ENCODE results near the gene LSM5.

Gene LSM5

GRCh38 chr7:32533276-32534029, 43.3 kb upstream of the LSM5 start:
- Histone ChIP-seq H3K36me3 (ENCODE audit: low read length) (no peaks in the 10 kb centered on the region; the same call in 1 of the 2 replicates), H3K4me3 (ENCODE audit: insufficient read depth, low read length, poor library complexity, severe bottlenecking) (no peak overlapping the region), H3K4me2 (ENCODE audit: low read depth, low read length, poor library complexity, severe bottlenecking) (no peak overlapping the region), H3K27me3 (ENCODE audit: low read length) (no peaks in the 10 kb centered on the region), H3K9me3 (ENCODE audit: insufficient read depth, low read length) (no peaks in the 10 kb centered on the region), H3K9ac (ENCODE audit: low read length) (no peak overlapping the region), H3K9me2 (replicated peaks; ENCODE audit: insufficient read depth, low read length) (no peaks in the 10 kb centered on the region), H3K27ac (ENCODE audit: low read depth, low read length) (no peak overlapping the region), H3F3A (ENCODE audit: insufficient read depth) (no peaks in the 10 kb centered on the region), H2AFZ (ENCODE audit: low read depth, low read length, severe bottlenecking) (no peak overlapping the region), H3K79me2 (ENCODE audit: insufficient read depth, low read length) (peaks cover 68% of the 10 kb centered on the region), H4K20me1 (ENCODE audit: low read depth, low read length) (0 out of 2 replicates have a peak, but pooled peaks cover 4% of the 10 kb centered on the region)
- TF ChIP-seq EZH2phosphoT487 (conservative IDR thresholded peaks at IDR 0.05; ENCODE audit: low read length) = no peak
- TF ChIP-seq, protein P1, sequence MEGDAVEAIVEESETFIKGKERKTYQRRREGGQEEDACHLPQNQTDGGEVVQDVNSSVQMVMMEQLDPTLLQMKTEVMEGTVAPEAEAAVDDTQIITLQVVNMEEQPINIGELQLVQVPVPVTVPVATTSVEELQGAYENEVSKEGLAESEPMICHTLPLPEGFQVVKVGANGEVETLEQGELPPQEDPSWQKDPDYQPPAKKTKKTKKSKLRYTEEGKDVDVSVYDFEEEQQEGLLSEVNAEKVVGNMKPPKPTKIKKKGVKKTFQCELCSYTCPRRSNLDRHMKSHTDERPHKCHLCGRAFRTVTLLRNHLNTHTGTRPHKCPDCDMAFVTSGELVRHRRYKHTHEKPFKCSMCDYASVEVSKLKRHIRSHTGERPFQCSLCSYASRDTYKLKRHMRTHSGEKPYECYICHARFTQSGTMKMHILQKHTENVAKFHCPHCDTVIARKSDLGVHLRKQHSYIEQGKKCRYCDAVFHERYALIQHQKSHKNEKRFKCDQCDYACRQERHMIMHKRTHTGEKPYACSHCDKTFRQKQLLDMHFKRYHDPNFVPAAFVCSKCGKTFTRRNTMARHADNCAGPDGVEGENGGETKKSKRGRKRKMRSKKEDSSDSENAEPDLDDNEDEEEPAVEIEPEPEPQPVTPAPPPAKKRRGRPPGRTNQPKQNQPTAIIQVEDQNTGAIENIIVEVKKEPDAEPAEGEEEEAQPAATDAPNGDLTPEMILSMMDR (IDR thresholded peaks at IDR 0.05; ENCODE audit: insufficient read depth, low read length, poor library complexity, severe bottlenecking) = no peak

GRCh38 chr7:32532716-32533115, 42.5 kb upstream of the LSM5 start:
- H2AFZ ChIP-seq (ENCODE audit: low read depth, low read length, severe bottlenecking) = no peak overlapping the region
- no peaks in the 10 kb centered on the region for H3K9me3 ChIP-seq (ENCODE audit: insufficient read depth, low read length)
- no peak overlapping the region for H3K9ac ChIP-seq (ENCODE audit: low read length)
- H3K36me3 ChIP-seq (ENCODE audit: low read length) = no peaks in the 10 kb centered on the region; the same call in 1 of the 2 replicates
- no peak overlapping the region for H3K27ac ChIP-seq (ENCODE audit: low read depth, low read length)
- H4K20me1 ChIP-seq (ENCODE audit: low read depth, low read length) = 0 out of 2 replicates have a peak, but pooled peaks cover 4% of the 10 kb centered on the region
- H3K4me2 ChIP-seq (ENCODE audit: low read depth, low read length, poor library complexity, severe bottlenecking) = no peak overlapping the region
- H3K79me2 ChIP-seq (ENCODE audit: insufficient read depth, low read length) = peaks cover 68% of the 10 kb centered on the region
- H3K4me3 ChIP-seq (ENCODE audit: insufficient read depth, low read length, poor library complexity, severe bottlenecking) = no peak overlapping the region
- TF ChIP-seq, protein P1 (IDR thresholded peaks at IDR 0.05; ENCODE audit: insufficient read depth, low read length, poor library complexity, severe bottlenecking) = no peak
- TF ChIP-seq EZH2phosphoT487 (conservative IDR thresholded peaks at IDR 0.05; ENCODE audit: low read length) = no peak
- no peaks in the 10 kb centered on the region for H3K9me2 ChIP-seq (replicated peaks; ENCODE audit: insufficient read depth, low read length)
- no peaks in the 10 kb centered on the region for H3F3A ChIP-seq (ENCODE audit: insufficient read depth)
- no peaks in the 10 kb centered on the region for H3K27me3 ChIP-seq (ENCODE audit: low read length)

DNA sequence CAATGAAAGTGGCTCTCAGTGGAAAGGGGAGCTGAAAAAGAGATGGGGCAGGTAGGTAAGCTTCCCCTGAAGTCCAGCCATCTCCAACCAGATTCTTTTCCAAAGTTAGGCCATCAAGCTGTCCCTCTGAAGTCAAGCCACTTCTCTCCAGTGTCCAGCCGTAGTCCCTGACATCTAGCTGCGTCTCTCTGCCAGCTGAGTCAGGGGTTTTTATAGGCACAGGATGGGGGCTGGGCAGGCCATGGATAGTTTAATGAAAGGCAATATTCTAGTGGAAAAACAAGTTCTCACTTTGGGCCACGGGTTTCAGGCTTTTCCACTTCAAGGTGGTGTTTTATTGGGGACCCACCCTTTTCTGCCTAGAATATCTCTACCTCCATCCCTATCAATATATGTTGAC, 41.9 kb upstream of the LSM5 start:
- H3K27me3 ChIP-seq (ENCODE audit: low read length) = no peaks in the 10 kb centered on the region
- H3K9me3 ChIP-seq (ENCODE audit: insufficient read depth, low read length) = no peaks in the 10 kb centered on the region
- no peak overlapping the region for H3K27ac ChIP-seq (ENCODE audit: low read depth, low read length)
- no peaks in the 10 kb centered on the region for H3K9me2 ChIP-seq (replicated peaks; ENCODE audit: insufficient read depth, low read length)
- TF ChIP-seq, protein P1 (IDR thresholded peaks at IDR 0.05; ENCODE audit: insufficient read depth, low read length, poor library complexity, severe bottlenecking) = no peak
- TF ChIP-seq EZH2phosphoT487 (conservative IDR thresholded peaks at IDR 0.05; ENCODE audit: low read length) = no peak
- no peaks in the 10 kb centered on the region; the same call in 1 of the 2 replicates for H3K36me3 ChIP-seq (ENCODE audit: low read length)
- H3K4me3 ChIP-seq (ENCODE audit: insufficient read depth, low read length, poor library complexity, severe bottlenecking) = no peak overlapping the region
- H3K9ac ChIP-seq (ENCODE audit: low read length) = no peak overlapping the region
- no peak overlapping the region for H2AFZ ChIP-seq (ENCODE audit: low read depth, low read length, severe bottlenecking)
- 0 out of 2 replicates have a peak, but pooled peaks cover 4% of the 10 kb centered on the region for H4K20me1 ChIP-seq (ENCODE audit: low read depth, low read length)
- no peaks in the 10 kb centered on the region for H3F3A ChIP-seq (ENCODE audit: insufficient read depth)
- peaks cover 70% of the 10 kb centered on the region for H3K79me2 ChIP-seq (ENCODE audit: insufficient read depth, low read length)
- no peak overlapping the region for H3K4me2 ChIP-seq (ENCODE audit: low read depth, low read length, poor library complexity, severe bottlenecking)

Measured in SU-DHL-6 (cell line).